Osteocyte (in vitro differentiated cells): ENCODE data around the gene EDEM2. TPM values are rescaled to one million over a fixed set of nuclear protein-coding genes. Genes with fewer than 3 reads are reported as not detected.

ENCODE experiments used
- DNase-seq: peaks from one replicate; pipeline ENCODE4 v3.0.0; 2021; ENCODE audit warnings: mixed read lengths; ENCODE audit not compliant: unreplicated experiment; ENCODE audit errors: extremely low spot score
- H3K27ac Mint-ChIP-seq: one replicate; pipeline ENCODE4 v1.8.0; 2021; ENCODE audit warnings: mild to moderate bottlenecking, mixed read lengths; ENCODE audit not compliant: unreplicated experiment
- H3K27me3 Mint-ChIP-seq: one replicate; pipeline ENCODE4 v1.8.0; 2021; ENCODE audit warnings: mixed read lengths; ENCODE audit not compliant: unreplicated experiment
- H3K36me3 Mint-ChIP-seq: one replicate; pipeline ENCODE4 v1.8.0; 2021; ENCODE audit warnings: mixed read lengths; ENCODE audit not compliant: unreplicated experiment
- H3K4me1 Mint-ChIP-seq: one replicate; pipeline ENCODE4 v1.8.0; 2021; ENCODE audit warnings: mixed read lengths; ENCODE audit not compliant: unreplicated experiment
- H3K4me3 Mint-ChIP-seq: one replicate; pipeline ENCODE4 v1.8.0; 2021; ENCODE audit warnings: mild to moderate bottlenecking, moderate library complexity, mixed read lengths; ENCODE audit not compliant: unreplicated experiment
- H3K9me3 Mint-ChIP-seq: one replicate; pipeline ENCODE4 v1.8.0; 2021; ENCODE audit warnings: mixed read lengths; ENCODE audit not compliant: unreplicated experiment
- CTCF ChIP-seq: fragments of 200-600 bp; sonication (generic); IDR thresholded peaks from 2 replicates; pipeline ENCODE4 v1.5.0; 2021; ENCODE audit warnings: antibody characterized with exemption, mild to moderate bottlenecking, moderate library complexity
- total RNA-seq: library from RNA; stranded (reverse); gene quantifications from 2 replicates; pipeline ENCODE4 v1.2.1, GENCODE V29; 2021

Gene EDEM2
- total RNA-seq, 1 donor from 2014 or later = 17.5 TPM

DNA sequence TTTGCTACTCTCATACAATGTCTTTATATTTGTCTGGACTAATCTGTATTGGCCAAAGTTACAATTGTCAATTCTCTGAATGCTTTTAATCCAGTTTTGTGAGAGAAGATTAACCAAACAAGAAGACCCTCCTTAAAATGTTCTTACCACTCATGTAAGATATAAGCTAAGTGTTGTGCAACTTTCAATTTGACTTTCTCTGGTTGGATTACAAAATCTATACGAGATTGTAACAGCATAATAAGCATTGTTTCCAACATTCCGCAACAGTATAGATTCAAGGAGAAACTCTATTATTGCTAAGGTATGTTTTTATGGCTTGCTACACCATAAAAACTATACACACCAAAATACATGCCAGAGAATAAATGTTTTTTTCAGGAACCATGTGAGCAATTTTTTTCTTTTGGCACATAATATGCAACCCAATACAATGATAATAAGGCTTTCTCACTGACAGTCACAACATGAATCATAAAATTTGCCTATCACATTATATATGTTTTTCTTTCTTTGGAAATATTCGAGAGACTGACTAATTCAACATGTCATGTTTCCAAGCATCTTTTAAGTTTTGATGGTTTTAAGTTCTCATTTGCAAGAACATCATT, 42.3 kb downstream of the EDEM2 start:
- Mint-ChIP-seq H3K4me3 (no peak overlapping the region), H3K27ac (no peak overlapping the region), H3K4me1 (no peaks in the 10 kb centered on the region), H3K9me3 (no peaks in the 10 kb centered on the region), H3K27me3 (no peaks in the 10 kb centered on the region), H3K36me3 (no peaks in the 10 kb centered on the region)
- DNase-seq = no peak
- no peak for TF ChIP-seq CTCF

DNA sequence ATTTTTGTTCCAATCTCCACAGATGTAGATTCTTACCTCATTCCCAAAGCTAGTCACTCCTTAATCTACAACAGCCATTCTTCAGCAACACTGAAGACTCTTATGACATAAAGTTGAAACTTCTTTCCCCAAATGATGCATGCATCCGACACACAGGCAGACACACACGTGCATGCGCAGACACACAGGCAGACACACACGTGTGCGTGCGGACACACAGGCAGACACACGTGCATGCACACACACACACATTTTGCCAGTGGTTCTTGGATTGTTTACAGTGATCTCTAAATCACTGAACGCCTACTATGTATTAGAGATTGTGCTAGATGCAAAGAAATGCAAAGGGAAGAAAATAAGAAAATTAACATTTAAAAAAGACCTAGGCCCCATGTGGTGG, 45.5 kb downstream of the EDEM2 start:
- Mint-ChIP-seq H3K27me3 (no peaks in the 10 kb centered on the region), H3K4me1 (peaks cover 3% of the 10 kb centered on the region), H3K4me3 (no peak overlapping the region), H3K27ac (no peak overlapping the region), H3K9me3 (no peaks in the 10 kb centered on the region), H3K36me3 (no peaks in the 10 kb centered on the region)
- TF ChIP-seq CTCF = no peak
- DNase-seq = peak; percentile 23

DNA sequence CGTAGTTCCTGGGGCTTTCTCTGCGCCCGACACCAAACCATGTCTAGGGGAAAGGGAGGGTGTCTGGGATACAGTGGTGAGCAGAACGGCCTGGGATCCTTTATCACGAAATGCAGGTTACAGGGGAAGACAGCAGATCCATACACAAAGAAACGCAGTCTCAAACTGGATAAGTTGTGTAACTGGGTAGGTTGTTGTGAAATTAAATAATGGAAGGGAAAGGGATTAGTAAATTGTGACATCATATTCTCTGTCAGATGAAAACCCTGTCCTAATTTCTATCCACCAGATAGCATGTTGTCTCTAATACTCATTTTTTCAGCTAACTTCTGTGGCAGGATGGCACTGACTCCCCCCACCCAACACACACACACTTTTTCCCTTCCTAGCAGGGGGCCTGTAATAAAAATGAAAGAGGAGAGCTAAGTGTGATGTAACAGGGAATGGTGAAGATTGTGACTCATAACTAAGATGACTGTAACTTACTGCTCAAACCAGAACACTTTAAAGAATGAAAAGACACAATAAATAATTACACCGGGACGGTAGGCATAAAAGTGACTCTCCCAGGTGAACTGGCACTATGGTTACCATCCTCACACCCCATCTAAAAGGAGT, 53.8 kb downstream of the EDEM2 start:
- peak overlapping the region; percentile 88 for H3K27ac Mint-ChIP-seq
- peaks cover 3% of the 10 kb centered on the region for H3K36me3 Mint-ChIP-seq
- H3K4me3 Mint-ChIP-seq = peak overlapping the region; percentile 93
- TF ChIP-seq CTCF = no peak
- H3K9me3 Mint-ChIP-seq = no peaks in the 10 kb centered on the region
- H3K4me1 Mint-ChIP-seq = peaks cover 44% of the 10 kb centered on the region
- no peaks in the 10 kb centered on the region for H3K27me3 Mint-ChIP-seq
- DNase-seq = no peak

DNA sequence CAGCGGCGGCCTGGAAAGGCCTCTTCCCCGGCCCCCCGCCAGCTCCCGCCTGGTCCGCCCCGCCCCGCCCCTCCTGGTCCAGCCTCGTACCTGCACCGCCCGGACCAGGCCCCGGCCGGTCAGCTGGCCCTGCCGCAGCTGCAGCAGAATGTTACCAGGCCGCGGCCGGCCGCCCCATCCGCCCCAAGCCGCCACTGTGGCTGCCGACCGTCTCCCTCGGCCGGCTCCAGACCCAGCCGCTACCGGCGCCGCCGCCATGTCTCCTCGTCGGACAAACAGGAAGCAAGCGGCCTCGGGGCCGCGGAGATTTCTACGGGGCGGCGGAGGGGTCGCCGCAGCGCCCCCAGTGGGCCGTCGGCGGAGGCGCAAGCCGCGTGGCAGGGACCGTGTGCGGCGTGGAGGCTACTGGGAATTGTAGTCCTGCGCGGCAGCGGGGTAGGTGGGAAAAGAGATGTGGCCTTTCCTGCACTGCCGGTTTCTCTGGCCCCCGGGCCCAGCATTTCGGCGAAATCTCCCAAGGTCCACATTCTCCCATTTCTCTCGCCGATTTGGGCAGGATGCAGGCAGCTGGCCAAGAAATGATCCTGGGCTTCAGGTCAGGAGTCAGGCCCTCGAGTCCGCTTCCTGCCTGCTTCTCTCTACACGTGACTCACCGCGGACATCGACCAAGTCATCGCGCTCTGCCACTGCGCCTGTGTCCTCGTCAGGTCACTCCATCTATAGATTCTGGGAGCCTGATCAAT, 54.4 kb downstream of the EDEM2 start, which contains the start of gene TRPC4AP:
TSS of gene TRPC4AP (minus strand) at position 284 of the 743 bp plus-strand sequence. CDS start at position 258, 26 bp downstream.
- no peaks in the 10 kb centered on the region for H3K27me3 Mint-ChIP-seq
- H3K4me1 Mint-ChIP-seq = peaks cover 50% of the 10 kb centered on the region
- H3K4me3 Mint-ChIP-seq = peak within 1 kb of the TSS; percentile 93
- peaks cover 3% of the 10 kb centered on the region for H3K36me3 Mint-ChIP-seq
- TF ChIP-seq CTCF = peak; percentile 96
- H3K9me3 Mint-ChIP-seq = no peaks in the 10 kb centered on the region
- H3K27ac Mint-ChIP-seq = peak within 1 kb of the TSS; percentile 88
- peak; percentile 96 for DNase-seq
